ENCODE measurements around the gene GALK1. TPM values are rescaled to one million over a fixed set of nuclear protein-coding genes. Genes with fewer than 3 reads are reported as not detected.

The GALK1 gene
- total and polyA plus RNA-seq, 2 of the 13 experiments (the other 11 are each of a cell fraction or from before 2014, with no cell fraction given): 59.9 to 93.6 TPM

GRCh38 chr17:75779250-75779986 lies 14.4 kb upstream of the GALK1 start (continued):
- peak; percentile 29; the same call in 1 of the 2 replicates for TF ChIP-seq TFDP1 (CRISPR knock-in tag; IDR thresholded peaks at IDR 0.05; ENCODE audit: borderline replicate concordance)
- no peak for TF ChIP-seq SMARCE1 (IDR thresholded peaks at IDR 0.05; ENCODE audit: borderline replicate concordance)
- peak; percentile 93 for TF ChIP-seq DBP (CRISPR knock-in tag; IDR thresholded peaks at IDR 0.05; ENCODE audit: not compliant biosample characterization)
- peak; percentile 91 for TF ChIP-seq MEIS2 (CRISPR knock-in tag; IDR thresholded peaks at IDR 0.05)
- TF ChIP-seq BATF2 (CRISPR knock-in tag; IDR thresholded peaks at IDR 0.05): peak; percentile 43; the same call in 1 of the 2 replicates
- TF ChIP-seq TBX3 (IDR thresholded peaks at IDR 0.05; ENCODE audit: borderline replicate concordance): peak; percentile 33; the same call in 1 of the 2 replicates
- TF ChIP-seq CCDC6 (CRISPR knock-in tag; IDR thresholded peaks at IDR 0.05): peak; percentile 67; the same call in 1 of the 2 replicates
- peak; percentile 57; the same call in 1 of the 2 replicates for TF ChIP-seq MIER2 (CRISPR knock-in tag; IDR thresholded peaks at IDR 0.05)
- peak; percentile 94 for TF ChIP-seq THAP11 (CRISPR knock-in tag; IDR thresholded peaks at IDR 0.05)
- TF ChIP-seq ZMYM2 (CRISPR knock-in tag; IDR thresholded peaks at IDR 0.05): no peak; the same call in 1 of the 2 replicates
- TF ChIP-seq PHB2 (IDR thresholded peaks at IDR 0.05; ENCODE audit: partially characterized antibody): no peak
- peak; percentile 92 for TF ChIP-seq ZSCAN9 (CRISPR knock-in tag; IDR thresholded peaks at IDR 0.05; ENCODE audit: borderline replicate concordance)
- TF ChIP-seq ZNF784 (CRISPR knock-in tag; IDR thresholded peaks at IDR 0.05; ENCODE audit: borderline replicate concordance): peak; percentile 98
- peak; percentile 68 for TF ChIP-seq ZBTB7B (CRISPR knock-in tag; IDR thresholded peaks at IDR 0.05)
- no peak for TF ChIP-seq ZNF703 (CRISPR knock-in tag; IDR thresholded peaks at IDR 0.05; ENCODE audit: borderline replicate concordance)
- TF ChIP-seq SAFB2 (CRISPR knock-in tag; IDR thresholded peaks at IDR 0.05; ENCODE audit: borderline replicate concordance, low read depth): no peak
- peak; percentile 71; the same call in 1 of the 2 replicates for TF ChIP-seq ZSCAN25 (CRISPR knock-in tag; IDR thresholded peaks at IDR 0.05)
- peak; percentile 66; the same call in 1 of the 2 replicates for TF ChIP-seq ZSCAN21 (CRISPR knock-in tag; IDR thresholded peaks at IDR 0.05; ENCODE audit: borderline replicate concordance)
- peak; percentile 81; the same call in 1 of the 2 replicates for TF ChIP-seq ZBTB4 (CRISPR knock-in tag; IDR thresholded peaks at IDR 0.05; ENCODE audit: borderline replicate concordance)
- peak; percentile 92 for TF ChIP-seq ZNF446 (CRISPR knock-in tag; IDR thresholded peaks at IDR 0.05)
- no peak; the same call in 1 of the 2 replicates for TF ChIP-seq ZSCAN22 (CRISPR knock-in tag; IDR thresholded peaks at IDR 0.05)
- no peak for TF ChIP-seq CC2D1A (CRISPR knock-in tag; IDR thresholded peaks at IDR 0.05)
- peak; percentile 78 for TF ChIP-seq ISL2 (CRISPR knock-in tag; IDR thresholded peaks at IDR 0.05)
- TF ChIP-seq SALL1 (CRISPR knock-in tag; IDR thresholded peaks at IDR 0.05): peak; percentile 96

Data from HepG2 (cell line).